H9 (cell line): ENCODE data around the gene OR1M1. TPM values are rescaled to one million over a fixed set of nuclear protein-coding genes. Genes with fewer than 3 reads are reported as not detected.
A peak's percentile ranks its signal among the peaks of the same experiment; 100 is the strongest.

ENCODE experiments used
- DNase-seq: peaks from one replicate; pipeline ENCODE4 v3.0.0-alpha.2; 2017
- H2AFZ ChIP-seq: one replicate; pipeline ENCODE4 v1.6.1; 2013; ENCODE audit warnings: mild to moderate bottlenecking, low read length, control low read depth, moderate library complexity
- H2AK5ac ChIP-seq: 2 replicates; pipeline ENCODE4 v1.6.1; 2013; ENCODE audit warnings: low read length, control low read depth, mixed read lengths; ENCODE audit not compliant: insufficient read length
- H2BK120ac ChIP-seq: one replicate; pipeline ENCODE4 v1.6.1; 2013; ENCODE audit warnings: low read depth, mild to moderate bottlenecking, low read length, control low read depth, inconsistent platforms; ENCODE audit not compliant: poor library complexity, severe bottlenecking
- H2BK12ac ChIP-seq: 2 replicates; pipeline ENCODE4 v1.6.1; 2013; ENCODE audit warnings: low read length, control low read depth, mixed read lengths, low read depth; ENCODE audit not compliant: insufficient read length
- H2BK15ac ChIP-seq: 2 replicates; pipeline ENCODE4 v1.6.1; 2013; ENCODE audit warnings: low read depth, low read length, control low read depth
- H2BK20ac ChIP-seq: one replicate; pipeline ENCODE4 v1.6.1; 2013; ENCODE audit warnings: low read depth, mild to moderate bottlenecking, low read length, control low read depth, inconsistent platforms; ENCODE audit not compliant: poor library complexity, severe bottlenecking
- H2BK5ac ChIP-seq: 2 replicates; pipeline ENCODE4 v1.6.1; 2013; ENCODE audit warnings: low read length, control low read depth, mixed read lengths; ENCODE audit not compliant: insufficient read length
- H3K14ac ChIP-seq: 2 replicates; pipeline ENCODE4 v1.6.1; 2013; ENCODE audit warnings: low read length, control low read depth; ENCODE audit not compliant: insufficient read depth
- H3K18ac ChIP-seq: 2 replicates; pipeline ENCODE4 v1.6.1; 2013; ENCODE audit warnings: low read depth, mild to moderate bottlenecking, mixed read lengths, low read length, control low read depth; ENCODE audit not compliant: insufficient read length
- H3K23ac ChIP-seq: 2 replicates; pipeline ENCODE4 v1.6.1; 2013; ENCODE audit warnings: low read length, control low read depth, mixed read lengths, low read depth; ENCODE audit not compliant: insufficient read length
- H3K23me2 ChIP-seq: 2 replicates; pipeline ENCODE4 v1.6.1; 2013; ENCODE audit warnings: low read depth, mild to moderate bottlenecking, mixed read lengths, low read length, control low read depth; ENCODE audit not compliant: insufficient read length, poor library complexity, severe bottlenecking
- H3K27ac ChIP-seq: 2 replicates; pipeline ENCODE4 v1.5.1; 2013; ENCODE audit warnings: low read length, control low read depth, mixed read lengths, low read depth; ENCODE audit not compliant: insufficient read length
- H3K27me3 ChIP-seq: 2 replicates; pipeline ENCODE4 v1.6.1; 2013; ENCODE audit warnings: low read length, control low read depth, inconsistent platforms; ENCODE audit not compliant: insufficient read depth
- H3K4ac ChIP-seq: 2 replicates; pipeline ENCODE4 v1.6.1; 2013; ENCODE audit warnings: low read depth, mild to moderate bottlenecking, control low read depth, inconsistent platforms, low read length, moderate library complexity
- H3K4me1 ChIP-seq: 2 replicates; pipeline ENCODE4 v1.6.1; 2013; ENCODE audit warnings: low read length, control low read depth, inconsistent platforms; ENCODE audit not compliant: insufficient read depth
- H3K4me2 ChIP-seq: 2 replicates; pipeline ENCODE4 v1.6.1; 2013; ENCODE audit warnings: low read length, control low read depth, mixed read lengths; ENCODE audit not compliant: insufficient read length, insufficient read depth
- H3K56ac ChIP-seq: 2 replicates; pipeline ENCODE4 v1.6.1; 2013; ENCODE audit warnings: low read depth, mild to moderate bottlenecking, mixed read lengths, low read length, control low read depth; ENCODE audit not compliant: insufficient read length
- H3K79me1 ChIP-seq: 2 replicates; pipeline ENCODE4 v1.6.1; 2013; ENCODE audit warnings: low read depth, mild to moderate bottlenecking, moderate library complexity, low read length, control low read depth, inconsistent platforms; ENCODE audit not compliant: insufficient read depth, poor library complexity, severe bottlenecking
- H3K79me2 ChIP-seq: 2 replicates; pipeline ENCODE4 v1.6.1; 2013; ENCODE audit warnings: low read length, control low read depth, inconsistent platforms; ENCODE audit not compliant: insufficient read depth
- H3K9ac ChIP-seq: 2 replicates; pipeline ENCODE4 v1.6.1; 2013; ENCODE audit warnings: low read length, control low read depth, mixed read lengths; ENCODE audit not compliant: insufficient read length; ENCODE audit errors: extremely low read depth
- H3K9me3 ChIP-seq: one replicate; pipeline ENCODE4 v1.6.1; 2013; ENCODE audit warnings: low read depth, low read length, inconsistent platforms; ENCODE audit not compliant: control insufficient read depth
- H3T11ph ChIP-seq: one replicate; pipeline ENCODE4 v1.6.1; 2013; ENCODE audit warnings: mild to moderate bottlenecking, low read length, control low read depth, inconsistent platforms
- H4K20me1 ChIP-seq: one replicate; pipeline ENCODE4 v1.6.1; 2013; ENCODE audit not compliant: control insufficient read depth, insufficient read length, insufficient read depth
- H4K5ac ChIP-seq: 2 replicates; pipeline ENCODE4 v1.6.1; 2013; ENCODE audit warnings: low read depth, mild to moderate bottlenecking, mixed read lengths, low read length, control low read depth; ENCODE audit not compliant: insufficient read length
- H4K8ac ChIP-seq: replicated peaks from 2 replicates; pipeline ENCODE4 v1.6.1; 2013; ENCODE audit warnings: low read length, control low read depth, mixed read lengths, low read depth; ENCODE audit not compliant: insufficient read length
- H4K91ac ChIP-seq: 2 replicates; pipeline ENCODE4 v1.6.1; 2013; ENCODE audit warnings: low read depth, mild to moderate bottlenecking, moderate library complexity, mixed read lengths, low read length, control low read depth; ENCODE audit not compliant: insufficient read length
- H3K27ac Mint-ChIP-seq, 3 experiments: 2 replicates in 2 of 3; 3 replicates in 1 of 3; pipeline ENCODE4 v1.8.0; 2020 to 2021; ENCODE audit warnings: mixed read lengths in 3 of 3, mild to moderate bottlenecking in 1 of 3, moderate library complexity in 1 of 3
- H3K27me3 Mint-ChIP-seq: 2 replicates; pipeline ENCODE4 v1.8.0; 2021; ENCODE audit warnings: low read depth, mild to moderate bottlenecking, moderate library complexity, mixed read lengths
- H3K36me3 Mint-ChIP-seq, 3 experiments: 2 replicates in 2 of 3; 3 replicates in 1 of 3; pipeline ENCODE4 v1.8.0; 2020 to 2021; ENCODE audit warnings: low read depth in 3 of 3, mixed read lengths in 3 of 3; ENCODE audit not compliant: insufficient read depth in 1 of 3
- H3K4me1 Mint-ChIP-seq, 2 experiments: 2 replicates each; pipeline ENCODE4 v1.8.0; 2020; ENCODE audit warnings: mixed read lengths in 2 of 2
- H3K4me3 Mint-ChIP-seq, 2 experiments: 2 replicates in 1 of 2; 3 replicates in 1 of 2; pipeline ENCODE4 v1.8.0; 2020 to 2021; ENCODE audit warnings: mild to moderate bottlenecking in 2 of 2, mixed read lengths in 2 of 2, moderate library complexity in 1 of 2
- H3K9me3 Mint-ChIP-seq, 2 experiments: 2 replicates in 1 of 2; 3 replicates in 1 of 2; pipeline ENCODE4 v1.8.0; 2020; ENCODE audit warnings: mild to moderate bottlenecking in 2 of 2, mixed read lengths in 2 of 2, moderate library complexity in 1 of 2
- CTCF ChIP-seq: fragments of 200-600 bp; sonication (generic); conservative IDR thresholded peaks from 3 replicates; pipeline ENCODE4 v1.8.0; 2021; ENCODE audit warnings: antibody characterized with exemption, mild to moderate bottlenecking
- WGBS: extraction: QIAGEN DNeasy Blood & Tissue Kit; methylation state at CpG from one replicate; pipeline ENCODE4 v1.1.7; 2013; ENCODE audit warnings: missing lambda C conversion rate, low lambda C conversion rate, mixed read lengths; ENCODE audit not compliant: insufficient read length; ENCODE audit errors: extremely low coverage; 5-methylcytosine and 5-hydroxymethylcytosine counted together
- total RNA-seq: library from RNA; stranded (reverse); gene quantifications from 2 replicates; pipeline ENCODE4 v1.2.1, GENCODE V29; 2021

The OR1M1 gene
- total RNA-seq, 1 experiment from 2014 or later, result not detected

- Histone ChIP-seq H3K4ac (no peak within 1 kb of the TSS), H3K23ac (no peak within 1 kb of the TSS), H3K79me2 (no peaks in the 10 kb centered on the region), H3K9me3 (no peaks in the 10 kb centered on the region), H4K8ac (no peak within 1 kb of the TSS), H3T11ph (no peak within 1 kb of the TSS), H3K4me2 (no peak within 1 kb of the TSS), H2AK5ac (no peak within 1 kb of the TSS), H3K79me1 (no peaks in the 10 kb centered on the region), H3K23me2 (no peaks in the 10 kb centered on the region), H2BK20ac (no peak within 1 kb of the TSS), H2BK120ac (no peak within 1 kb of the TSS), H2BK15ac (no peak within 1 kb of the TSS), H3K9ac (no peak within 1 kb of the TSS), H4K91ac (no peak within 1 kb of the TSS), H4K5ac (no peak within 1 kb of the TSS), H3K27me3 (no peaks in the 10 kb centered on the region), H2AFZ (no peak within 1 kb of the TSS), H3K18ac (no peak within 1 kb of the TSS), H4K20me1 (no peaks in the 10 kb centered on the region), H3K4me1 (no peaks in the 10 kb centered on the region), H3K14ac (no peak within 1 kb of the TSS), H2BK5ac (no peak within 1 kb of the TSS), H3K56ac (no peak within 1 kb of the TSS), H3K27ac (no peak within 1 kb of the TSS), H2BK12ac (no peak within 1 kb of the TSS)
- Mint-ChIP-seq H3K4me1 (no peaks in the 10 kb centered on the region), H3K27me3 (peaks cover 4% of the 10 kb centered on the region), H3K27ac (peak within 1 kb of the TSS in 1 of 3 experiments; percentile 31; a peak in 1 of 7 replicates), H3K4me3 (no peak within 1 kb of the TSS), H3K9me3 (peaks cover 65 to 86% of the 10 kb centered on the region in 2 experiments), H3K36me3 (peaks cover 3 to 9% (median 3%) of the 10 kb centered on the region in 3 experiments; a peak in 6 of 7 replicates)
- no peak for DNase-seq
- TF ChIP-seq CTCF, result no peak
- WGBS, result no CpG with 5 or more reads among the region's 1 CpG
Observed at GRCh38 chr19:9126900-9127405, 40.1 kb downstream of the OR1M1 start, which contains the start of gene OR7G3. Gene OR7G3, minus strand, starts transcription at chr19:9126950. Its CDS starts 0 bp downstream, at chr19:9126950.
